ENCODE measurements around the gene PARD3B. TPM values are rescaled to one million over a fixed set of nuclear protein-coding genes. Genes with fewer than 3 reads are reported as not detected.

PARD3B gene
- total RNA-seq, 1 donor from 2014 or later, result 0.66 TPM

DNA sequence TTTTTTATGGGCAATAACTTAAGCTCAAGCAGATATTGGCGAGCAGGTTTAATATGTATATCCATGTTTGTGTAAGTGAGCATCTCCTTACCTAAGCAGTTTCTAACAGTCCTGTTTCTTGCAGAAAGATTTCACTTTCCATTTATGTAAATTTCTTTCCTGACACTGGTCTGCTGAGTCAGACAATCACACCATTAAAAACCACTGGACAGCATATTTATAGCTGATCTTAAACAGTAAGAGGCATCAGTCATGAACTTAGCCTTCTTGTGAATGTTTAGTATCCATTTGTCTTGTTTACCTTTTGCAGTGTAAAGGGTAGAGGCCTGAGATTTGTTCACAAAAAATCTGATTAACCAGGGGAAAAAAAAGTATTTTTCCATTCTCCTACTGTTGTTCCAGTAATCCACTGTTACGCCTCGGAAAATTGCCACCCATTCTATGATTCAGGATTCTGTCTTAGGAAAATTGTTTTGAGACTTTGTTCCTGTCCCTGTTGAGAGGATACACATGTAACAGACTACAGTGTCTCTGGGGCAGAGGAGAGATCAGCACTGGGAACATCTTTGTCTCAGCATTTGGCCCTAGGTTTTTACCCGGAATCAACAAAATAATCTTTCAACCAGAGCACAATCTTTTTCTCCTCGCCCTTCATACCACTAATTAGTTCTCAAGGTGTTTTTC lies 616.0 kb downstream of the PARD3B start:
- Mint-ChIP-seq H3K27me3 (ENCODE audit: unreplicated experiment) (no peaks in the 10 kb centered on the region), H3K27ac (ENCODE audit: unreplicated experiment) (no peak overlapping the region), H3K36me3 (ENCODE audit: unreplicated experiment) (no peaks in the 10 kb centered on the region), H3K4me3 (ENCODE audit: unreplicated experiment) (no peak overlapping the region), H3K9me3 (ENCODE audit: unreplicated experiment) (no peaks in the 10 kb centered on the region), H3K4me1 (ENCODE audit: low read depth, unreplicated experiment) (peaks cover 9% of the 10 kb centered on the region)
- no peak for DNase-seq
- TF ChIP-seq, protein P1, sequence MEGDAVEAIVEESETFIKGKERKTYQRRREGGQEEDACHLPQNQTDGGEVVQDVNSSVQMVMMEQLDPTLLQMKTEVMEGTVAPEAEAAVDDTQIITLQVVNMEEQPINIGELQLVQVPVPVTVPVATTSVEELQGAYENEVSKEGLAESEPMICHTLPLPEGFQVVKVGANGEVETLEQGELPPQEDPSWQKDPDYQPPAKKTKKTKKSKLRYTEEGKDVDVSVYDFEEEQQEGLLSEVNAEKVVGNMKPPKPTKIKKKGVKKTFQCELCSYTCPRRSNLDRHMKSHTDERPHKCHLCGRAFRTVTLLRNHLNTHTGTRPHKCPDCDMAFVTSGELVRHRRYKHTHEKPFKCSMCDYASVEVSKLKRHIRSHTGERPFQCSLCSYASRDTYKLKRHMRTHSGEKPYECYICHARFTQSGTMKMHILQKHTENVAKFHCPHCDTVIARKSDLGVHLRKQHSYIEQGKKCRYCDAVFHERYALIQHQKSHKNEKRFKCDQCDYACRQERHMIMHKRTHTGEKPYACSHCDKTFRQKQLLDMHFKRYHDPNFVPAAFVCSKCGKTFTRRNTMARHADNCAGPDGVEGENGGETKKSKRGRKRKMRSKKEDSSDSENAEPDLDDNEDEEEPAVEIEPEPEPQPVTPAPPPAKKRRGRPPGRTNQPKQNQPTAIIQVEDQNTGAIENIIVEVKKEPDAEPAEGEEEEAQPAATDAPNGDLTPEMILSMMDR (IDR thresholded peaks at IDR 0.05; ENCODE audit: partially characterized antibody, unreplicated experiment), result no peak

DNA sequence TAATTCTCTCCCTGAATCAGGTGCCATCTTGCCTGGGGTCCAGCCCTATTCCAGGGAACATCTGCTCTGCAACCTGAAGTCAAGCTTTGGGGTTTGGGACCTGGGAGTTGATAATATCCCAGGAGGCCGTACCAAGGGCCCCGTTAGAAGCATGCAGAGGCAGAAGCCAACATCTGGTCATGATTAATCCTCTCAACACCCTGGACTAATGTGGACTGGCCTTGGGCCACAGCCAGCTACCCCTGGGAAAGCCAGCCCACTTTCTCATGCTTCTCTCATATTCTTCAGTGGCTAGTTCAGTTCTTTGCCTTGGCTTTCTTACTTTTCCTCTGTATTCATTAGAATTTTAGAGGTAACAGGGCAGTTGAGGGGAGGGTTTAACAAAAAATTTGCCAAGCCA lies 621.5 kb downstream of the PARD3B start:
- no peak overlapping the region for H3K27ac Mint-ChIP-seq (ENCODE audit: unreplicated experiment)
- peaks cover 5% of the 10 kb centered on the region for H3K9me3 Mint-ChIP-seq (ENCODE audit: unreplicated experiment)
- no peaks in the 10 kb centered on the region for H3K36me3 Mint-ChIP-seq (ENCODE audit: unreplicated experiment)
- no peaks in the 10 kb centered on the region for H3K27me3 Mint-ChIP-seq (ENCODE audit: unreplicated experiment)
- TF ChIP-seq, protein P1 (IDR thresholded peaks at IDR 0.05; ENCODE audit: partially characterized antibody, unreplicated experiment), result no peak
- no peak overlapping the region for H3K4me3 Mint-ChIP-seq (ENCODE audit: unreplicated experiment)
- DNase-seq, result no peak
- H3K4me1 Mint-ChIP-seq (ENCODE audit: low read depth, unreplicated experiment), result peaks cover 35% of the 10 kb centered on the region

DNA sequence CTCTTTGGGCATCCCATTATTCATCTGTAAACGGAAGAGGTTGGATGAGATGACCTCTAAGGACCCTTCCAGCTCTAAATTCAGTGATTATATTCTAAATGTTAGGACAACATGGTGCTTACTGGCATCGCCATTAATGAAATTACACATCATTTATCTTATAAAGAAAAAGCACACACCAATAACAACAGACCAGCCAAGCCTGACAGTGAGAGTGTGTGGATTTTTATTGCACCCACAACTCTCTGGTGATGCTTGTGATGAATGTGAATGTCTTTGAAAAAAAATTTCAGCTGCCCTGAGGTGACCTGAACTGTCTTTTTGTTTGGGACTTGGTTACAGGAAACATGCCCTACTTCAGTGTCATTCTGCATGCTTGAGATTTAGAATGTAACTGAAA lies 623.7 kb downstream of the PARD3B start:
- Mint-ChIP-seq H3K9me3 (ENCODE audit: unreplicated experiment) (peaks cover 5% of the 10 kb centered on the region), H3K27ac (ENCODE audit: unreplicated experiment) (no peak overlapping the region), H3K4me3 (ENCODE audit: unreplicated experiment) (no peak overlapping the region), H3K36me3 (ENCODE audit: unreplicated experiment) (no peaks in the 10 kb centered on the region), H3K4me1 (ENCODE audit: low read depth, unreplicated experiment) (peaks cover 38% of the 10 kb centered on the region), H3K27me3 (ENCODE audit: unreplicated experiment) (no peaks in the 10 kb centered on the region)
- TF ChIP-seq, protein P1 (IDR thresholded peaks at IDR 0.05; ENCODE audit: partially characterized antibody, unreplicated experiment), result no peak
- no peak for DNase-seq

DNA sequence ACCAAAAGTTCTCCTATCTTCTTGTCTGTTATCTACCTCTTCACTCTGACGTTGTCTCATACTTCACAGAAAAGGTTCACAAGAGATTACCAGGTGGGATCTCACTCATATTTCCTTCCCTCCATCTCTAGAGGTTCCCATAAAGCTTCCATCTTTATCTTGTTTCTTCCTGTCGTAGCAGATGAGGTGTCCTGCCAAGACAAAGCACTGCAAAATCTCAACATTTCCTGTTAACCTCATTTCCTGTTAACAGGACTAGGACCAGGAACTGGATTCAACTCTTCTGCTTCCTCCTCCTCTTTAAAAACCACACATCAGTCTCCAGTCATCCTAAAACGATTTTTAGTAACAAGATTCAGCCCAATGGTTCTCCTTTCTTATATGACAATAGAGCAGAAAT lies 624.2 kb downstream of the PARD3B start:
- H3K36me3 Mint-ChIP-seq (ENCODE audit: unreplicated experiment), result no peaks in the 10 kb centered on the region
- H3K27me3 Mint-ChIP-seq (ENCODE audit: unreplicated experiment), result no peaks in the 10 kb centered on the region
- no peak for DNase-seq
- peaks cover 5% of the 10 kb centered on the region for H3K9me3 Mint-ChIP-seq (ENCODE audit: unreplicated experiment)
- TF ChIP-seq, protein P1 (IDR thresholded peaks at IDR 0.05; ENCODE audit: partially characterized antibody, unreplicated experiment), result no peak
- no peak overlapping the region for H3K27ac Mint-ChIP-seq (ENCODE audit: unreplicated experiment)
- no peak overlapping the region for H3K4me3 Mint-ChIP-seq (ENCODE audit: unreplicated experiment)
- peaks cover 42% of the 10 kb centered on the region for H3K4me1 Mint-ChIP-seq (ENCODE audit: low read depth, unreplicated experiment)

DNA sequence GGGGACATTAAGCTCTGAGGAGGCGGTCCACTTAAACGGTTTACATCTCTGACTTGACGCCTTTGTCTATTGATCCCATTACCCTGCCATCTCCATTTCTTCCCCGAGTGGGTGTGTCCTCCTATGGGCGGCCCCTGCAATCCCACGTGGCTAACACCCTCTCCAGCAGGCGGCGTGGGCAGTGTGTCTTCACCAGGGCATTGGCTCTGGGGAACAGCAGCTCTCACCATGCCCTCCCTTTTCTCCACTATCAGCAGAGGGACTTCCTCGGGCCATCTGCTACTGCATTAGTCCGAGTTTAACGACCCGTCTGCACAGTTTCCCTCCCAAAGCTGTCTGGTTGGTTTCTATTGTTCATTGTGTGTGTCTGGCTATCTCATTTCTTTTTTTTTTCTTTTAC lies 625.1 kb downstream of the PARD3B start:
- DNase-seq, result peak; percentile 88
- Mint-ChIP-seq H3K9me3 (ENCODE audit: unreplicated experiment) (peaks cover 5% of the 10 kb centered on the region), H3K4me1 (ENCODE audit: low read depth, unreplicated experiment) (peaks cover 43% of the 10 kb centered on the region), H3K27ac (ENCODE audit: unreplicated experiment) (peak overlapping the region; percentile 95), H3K36me3 (ENCODE audit: unreplicated experiment) (no peaks in the 10 kb centered on the region), H3K27me3 (ENCODE audit: unreplicated experiment) (no peaks in the 10 kb centered on the region), H3K4me3 (ENCODE audit: unreplicated experiment) (peak overlapping the region; percentile 31)
- TF ChIP-seq, protein P1 (IDR thresholded peaks at IDR 0.05; ENCODE audit: partially characterized antibody, unreplicated experiment), result peak; percentile 50
